Stimulated activated CD8-positive, alpha-beta memory T cell treated with anti-CD3 and anti-CD28 coated beads, Interleukin-7, amount 100 ng/mL, for 1 hour (primary cell): Measurements from ENCODE around the gene ZNF841.
"Not testable (repeated sequence)": the region's sequence is repeated elsewhere in the genome, so short reads cannot be mapped to it uniquely, and the experiment has no call there.

Experiments used
- DNase-seq, 2 donors: peaks; one replicate each; pipeline ENCODE4 v3.0.0-alpha.2; 2020; ENCODE audit warnings: low read depth in 2 of 2

ZNF841 gene

GRCh38 chr19:52066258-52066863, 29.2 kb downstream of the ZNF841 start:
- DNase-seq: no peak

DNA sequence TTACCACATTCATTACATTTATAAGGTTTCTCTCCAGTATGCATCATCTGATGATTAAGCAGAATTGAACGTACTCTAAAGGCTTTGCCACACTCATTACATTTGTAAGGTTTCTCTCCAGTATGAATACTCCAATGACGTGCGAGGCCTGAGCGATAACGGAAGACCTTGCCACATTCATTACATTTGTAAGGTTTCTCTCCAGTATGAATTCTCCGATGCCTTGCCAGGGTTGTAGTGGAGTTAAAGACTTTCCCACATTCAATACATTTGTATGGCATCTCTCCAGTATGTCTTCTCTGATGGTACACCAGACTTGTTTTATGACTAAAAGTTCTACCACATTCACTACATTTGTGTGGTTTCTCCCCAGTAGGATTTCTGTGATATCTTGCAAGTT, 30.2 kb downstream of the ZNF841 start:
- DNase-seq: no peak

DNA sequence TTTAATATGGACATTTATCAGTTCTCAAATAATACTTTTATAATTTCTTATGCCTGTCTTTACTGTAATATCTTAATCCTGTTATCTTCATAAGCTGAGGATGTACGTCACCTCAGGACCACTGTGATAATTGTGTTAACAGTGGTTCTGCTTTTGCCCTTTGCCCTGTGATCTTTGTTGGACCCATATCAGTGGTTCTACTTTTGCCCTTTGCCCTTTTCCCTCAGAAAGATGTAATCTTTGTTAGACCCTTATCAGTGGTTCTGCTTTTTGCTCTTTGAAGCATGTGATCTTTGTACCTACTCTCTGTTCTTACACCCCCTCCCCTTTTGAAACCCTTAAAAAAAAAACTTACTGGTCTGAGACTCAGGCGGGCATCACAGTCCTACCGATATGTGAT, 39.1 kb downstream of the ZNF841 start:
- not testable (repeated sequence) for DNase-seq

DNA sequence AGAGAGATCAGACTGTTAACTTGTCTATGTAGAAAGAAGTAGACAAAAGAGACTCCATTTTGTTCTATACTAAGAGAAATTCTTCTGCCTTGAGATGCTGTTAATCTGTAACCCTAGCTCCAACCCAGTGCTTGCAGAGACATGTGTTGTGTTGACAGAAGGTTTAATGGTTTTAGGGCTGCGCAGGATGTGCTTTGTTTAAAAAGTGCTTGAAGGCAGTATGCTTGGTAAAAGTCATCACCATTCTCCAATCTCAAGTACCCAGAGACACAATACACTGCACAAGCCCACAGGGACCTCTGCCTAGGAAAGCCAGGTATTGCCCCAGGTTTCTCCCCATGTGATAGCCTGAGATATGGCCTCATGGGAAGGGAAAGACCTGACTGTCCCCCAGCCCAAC, 43.8 kb downstream of the ZNF841 start:
- not testable (repeated sequence) for DNase-seq

DNA sequence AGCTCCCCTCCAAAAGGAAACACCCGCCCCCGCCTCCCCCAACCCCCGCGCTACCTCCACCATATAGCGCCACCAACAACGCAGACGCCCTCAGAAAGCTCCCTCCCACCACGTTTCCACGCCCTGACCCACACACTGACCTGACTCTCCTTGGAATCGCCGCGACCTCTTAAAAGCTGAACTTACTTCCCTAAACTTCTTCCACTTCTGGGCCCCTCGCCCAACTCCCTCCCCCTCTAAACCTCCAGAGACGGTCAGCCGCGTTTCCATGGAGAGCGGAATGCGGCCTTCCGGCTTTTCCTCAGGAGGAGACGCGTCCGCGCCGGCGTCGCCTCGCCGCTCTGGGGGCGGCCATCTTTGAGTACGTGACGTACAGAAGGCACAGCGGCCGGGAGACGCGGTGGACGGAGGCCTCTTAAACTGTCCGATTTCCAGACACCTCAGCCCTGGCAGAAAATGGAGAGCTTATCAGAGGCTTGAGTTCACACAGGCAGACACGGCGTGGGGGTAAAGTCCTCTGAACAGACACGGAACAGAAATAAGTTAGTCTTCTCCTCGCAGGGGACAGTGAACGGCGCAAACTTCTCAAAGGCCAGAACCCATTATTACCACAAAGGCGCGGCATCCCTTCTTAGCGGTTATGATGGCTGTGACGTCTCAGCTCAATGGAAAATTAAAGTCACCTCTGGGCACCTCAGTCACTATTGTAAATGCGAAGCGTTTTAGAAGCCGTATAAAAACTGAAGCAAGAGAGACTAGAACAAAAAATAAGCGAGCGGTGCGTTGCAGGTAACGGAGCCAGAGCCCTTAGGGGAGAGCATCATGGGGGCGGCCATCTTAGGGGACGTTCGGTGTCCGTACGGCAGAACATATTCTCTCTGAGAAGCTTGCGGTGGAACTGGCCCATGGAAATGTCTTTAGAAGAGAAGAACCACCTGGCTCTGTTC, 46.7 kb downstream of the ZNF841 start, which contains the start of gene ZNF432:
TSS of gene ZNF432 (minus strand) at position 284 of the 947 bp plus-strand sequence. CDS start 1,970 bp downstream, outside the sequence.
- DNase-seq: peak; percentile 63 to 66

- DNase-seq: no peak
These were observed 56.4 kb downstream of the ZNF841 start for GRCh38 chr19:52039169-52039568.

- DNase-seq: no peak
These were observed 61.4 kb downstream of the ZNF841 start for GRCh38 chr19:52034051-52034728.

- no peak for DNase-seq
These were observed 66.8 kb downstream of the ZNF841 start for GRCh38 chr19:52028780-52029123.

GRCh38 chr19:52028027-52028779, 67.4 kb downstream of the ZNF841 start, which contains the start of gene ZNF614:
Gene ZNF614, minus strand, starts transcription at chr19:52028379. Its CDS starts 2,634 bp downstream, at chr19:52025745.
- peak; percentile 65 to 67 for DNase-seq

DNA sequence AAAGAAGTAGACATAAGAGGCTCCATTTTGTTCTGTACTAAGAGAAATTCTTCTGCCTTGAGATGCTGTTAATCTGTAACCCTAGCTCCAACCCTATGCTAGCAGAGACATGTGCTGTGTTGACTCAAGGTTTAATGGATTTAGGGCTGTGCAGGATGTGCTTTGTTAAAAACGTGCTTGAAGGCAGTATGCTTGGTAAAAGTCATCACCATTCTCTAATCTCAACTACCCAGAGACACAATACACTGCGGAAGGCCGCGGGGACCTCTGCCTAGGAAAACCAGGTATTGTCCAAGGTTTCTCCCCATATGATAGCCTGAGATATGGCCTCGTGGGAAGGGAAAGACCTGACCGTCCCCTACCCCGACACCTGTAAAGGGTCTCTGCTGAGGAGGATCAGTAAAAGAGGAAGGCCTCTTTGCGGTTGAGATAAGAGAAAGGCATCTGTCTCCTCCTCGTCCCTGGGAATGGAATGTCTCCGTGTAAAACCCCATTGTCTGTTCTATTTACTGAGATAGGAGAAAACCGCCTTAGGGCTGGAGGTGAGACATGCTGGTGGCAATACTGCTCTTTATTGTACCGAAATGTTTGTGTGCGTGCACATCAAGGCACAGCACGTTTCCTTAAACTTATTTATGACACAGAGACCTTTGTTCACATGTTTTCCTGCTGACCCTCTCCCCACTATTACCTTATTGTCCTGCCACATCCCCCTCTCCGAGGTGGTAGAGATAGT, 69.1 kb downstream of the ZNF841 start:
- DNase-seq: not testable (repeated sequence)

GRCh38 chr19:52024478-52024877, 71.1 kb downstream of the ZNF841 start:
- DNase-seq: not testable (repeated sequence)

GRCh38 chr19:52022193-52022592, 73.4 kb downstream of the ZNF841 start:
- DNase-seq: no peak

- DNase-seq: no peak
These were observed 75.1 kb downstream of the ZNF841 start for GRCh38 chr19:52020506-52020905.
